H1 (cell line): Measurements from ENCODE around the gene MOB1B.
"Not testable (repeated sequence)": the region's sequence is repeated elsewhere in the genome, so short reads cannot be mapped to it uniquely, and the experiment has no call there.

Source experiments
- BCL11A ChIP-seq, 2 experiments: IDR thresholded peaks; one replicate each; pipeline ENCODE4 v1.6.1; 2011; ENCODE audit warnings: low read depth in 2 of 2, low read length in 2 of 2, mild to moderate bottlenecking in 2 of 2
- CBX8 ChIP-seq: fragments of 300-800, 300-1000 bp; sonication (generic); IDR thresholded peaks from 2 replicates; pipeline ENCODE4 v1.7.1; 2016; ENCODE audit warnings: low read depth, low read length, borderline replicate concordance
- CREB1 ChIP-seq: IDR thresholded peaks from 2 replicates; pipeline ENCODE4 v1.6.1; 2012; ENCODE audit warnings: inconsistent platforms
- EP300 ChIP-seq, 2 experiments: IDR thresholded peaks; 1 replicate in 1 of 2; 2 replicates in 1 of 2; pipeline ENCODE4 v1.6.1; 2011 to 2012; ENCODE audit warnings: low read depth in 2 of 2, low read length in 2 of 2, mild to moderate bottlenecking in 2 of 2, borderline replicate concordance in 1 of 2, inconsistent platforms in 1 of 2, moderate library complexity in 1 of 2
- EZH2 ChIP-seq: fragments of 200-600 bp; sonication (generic); IDR thresholded peaks from 2 replicates; pipeline ENCODE4 v1.7.1; 2012; ENCODE audit warnings: low read depth, mild to moderate bottlenecking, moderate library complexity, low read length, inconsistent platforms; ENCODE audit not compliant: severe bottlenecking
- GABPA ChIP-seq: IDR thresholded peaks from 2 replicates; pipeline ENCODE4 v1.6.1; 2011; ENCODE audit warnings: mild to moderate bottlenecking, low read length, moderate library complexity, borderline replicate concordance; ENCODE audit not compliant: insufficient read depth
- JUN ChIP-seq: IDR thresholded peaks from 2 replicates; pipeline ENCODE4 v1.6.1; 2011; ENCODE audit warnings: low read depth, mild to moderate bottlenecking, improper control_type of control experiment, low read length
- JUND ChIP-seq: IDR thresholded peaks from 2 replicates; pipeline ENCODE4 v1.6.1; 2011; ENCODE audit warnings: mild to moderate bottlenecking, improper control_type of control experiment, low read length
- SRF ChIP-seq: IDR thresholded peaks from 2 replicates; pipeline ENCODE4 v1.6.1; 2011; ENCODE audit warnings: mild to moderate bottlenecking, low read depth, low read length, moderate library complexity
- TBP ChIP-seq: IDR thresholded peaks from 2 replicates; pipeline ENCODE4 v1.6.1; 2011; ENCODE audit warnings: low read depth, low read length, improper control_type of control experiment
- TEAD4 ChIP-seq: IDR thresholded peaks from 2 replicates; pipeline ENCODE4 v1.6.1; 2012; ENCODE audit warnings: low read depth, low read length, inconsistent platforms, mixed read lengths
- TF ChIP-seq, protein P1 (sequence below), 3 experiments: IDR thresholded peaks; 1 replicate in 2 of 3; 2 replicates in 1 of 3; pipeline versions ENCODE4 v1.5.1 to v1.6.1; 2011; ENCODE audit warnings: low read length in 3 of 3, mild to moderate bottlenecking in 3 of 3, inconsistent platforms in 2 of 3, low read depth in 1 of 3, moderate library complexity in 1 of 3; ENCODE audit not compliant: insufficient read depth in 1 of 3; ENCODE audit errors: control extremely low read depth in 1 of 3
- TF ChIP-seq, protein P2 (sequence below): IDR thresholded peaks from 2 replicates; pipeline ENCODE4 v1.6.1; 2012; ENCODE audit warnings: low read length, inconsistent platforms

DNA sequence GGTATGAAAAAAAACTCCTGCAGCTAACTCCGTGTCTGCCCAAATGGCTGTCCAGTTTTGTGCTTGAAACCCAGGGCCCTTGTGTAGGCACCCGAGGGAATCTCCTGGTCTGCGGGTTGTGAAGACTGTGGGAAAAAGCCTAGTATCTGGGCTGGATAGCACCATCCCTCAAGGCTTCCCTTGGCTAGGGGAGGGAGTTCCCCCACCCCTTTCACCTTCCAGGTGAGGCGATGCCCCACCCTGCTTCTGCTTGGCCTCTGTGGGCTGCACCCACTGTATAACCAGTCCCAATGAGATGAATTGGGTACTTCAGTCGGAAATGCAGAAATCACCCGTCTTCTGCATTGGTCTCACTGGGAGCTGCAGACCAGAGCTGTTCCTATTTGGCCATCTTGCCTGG lies 102.9 kb downstream of the MOB1B start:
- not testable (repeated sequence) for TF ChIP-seq EP300 (IDR thresholded peaks at IDR 0.05; ENCODE audit: borderline replicate concordance in 1 of 2, low read depth in 2 of 2, low read length in 2 of 2); EZH2; JUND; CBX8; BCL11A (IDR thresholded peaks at IDR 0.05; ENCODE audit: low read depth in 2 of 2, low read length in 2 of 2); JUN; CREB1; TEAD4; GABPA; TBP; SRF
- TF ChIP-seq, protein P1, sequence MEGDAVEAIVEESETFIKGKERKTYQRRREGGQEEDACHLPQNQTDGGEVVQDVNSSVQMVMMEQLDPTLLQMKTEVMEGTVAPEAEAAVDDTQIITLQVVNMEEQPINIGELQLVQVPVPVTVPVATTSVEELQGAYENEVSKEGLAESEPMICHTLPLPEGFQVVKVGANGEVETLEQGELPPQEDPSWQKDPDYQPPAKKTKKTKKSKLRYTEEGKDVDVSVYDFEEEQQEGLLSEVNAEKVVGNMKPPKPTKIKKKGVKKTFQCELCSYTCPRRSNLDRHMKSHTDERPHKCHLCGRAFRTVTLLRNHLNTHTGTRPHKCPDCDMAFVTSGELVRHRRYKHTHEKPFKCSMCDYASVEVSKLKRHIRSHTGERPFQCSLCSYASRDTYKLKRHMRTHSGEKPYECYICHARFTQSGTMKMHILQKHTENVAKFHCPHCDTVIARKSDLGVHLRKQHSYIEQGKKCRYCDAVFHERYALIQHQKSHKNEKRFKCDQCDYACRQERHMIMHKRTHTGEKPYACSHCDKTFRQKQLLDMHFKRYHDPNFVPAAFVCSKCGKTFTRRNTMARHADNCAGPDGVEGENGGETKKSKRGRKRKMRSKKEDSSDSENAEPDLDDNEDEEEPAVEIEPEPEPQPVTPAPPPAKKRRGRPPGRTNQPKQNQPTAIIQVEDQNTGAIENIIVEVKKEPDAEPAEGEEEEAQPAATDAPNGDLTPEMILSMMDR (IDR thresholded peaks at IDR 0.05; ENCODE audit: control extremely low read depth in 1 of 3, insufficient read depth in 1 of 3, low read depth in 1 of 3, low read length in 3 of 3) = not testable (repeated sequence)
- TF ChIP-seq, protein P2, sequence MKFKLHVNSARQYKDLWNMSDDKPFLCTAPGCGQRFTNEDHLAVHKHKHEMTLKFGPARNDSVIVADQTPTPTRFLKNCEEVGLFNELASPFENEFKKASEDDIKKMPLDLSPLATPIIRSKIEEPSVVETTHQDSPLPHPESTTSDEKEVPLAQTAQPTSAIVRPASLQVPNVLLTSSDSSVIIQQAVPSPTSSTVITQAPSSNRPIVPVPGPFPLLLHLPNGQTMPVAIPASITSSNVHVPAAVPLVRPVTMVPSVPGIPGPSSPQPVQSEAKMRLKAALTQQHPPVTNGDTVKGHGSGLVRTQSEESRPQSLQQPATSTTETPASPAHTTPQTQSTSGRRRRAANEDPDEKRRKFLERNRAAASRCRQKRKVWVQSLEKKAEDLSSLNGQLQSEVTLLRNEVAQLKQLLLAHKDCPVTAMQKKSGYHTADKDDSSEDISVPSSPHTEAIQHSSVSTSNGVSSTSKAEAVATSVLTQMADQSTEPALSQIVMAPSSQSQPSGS = not testable (repeated sequence)
